ENCODE data around the gene CELA2A.

DNA sequence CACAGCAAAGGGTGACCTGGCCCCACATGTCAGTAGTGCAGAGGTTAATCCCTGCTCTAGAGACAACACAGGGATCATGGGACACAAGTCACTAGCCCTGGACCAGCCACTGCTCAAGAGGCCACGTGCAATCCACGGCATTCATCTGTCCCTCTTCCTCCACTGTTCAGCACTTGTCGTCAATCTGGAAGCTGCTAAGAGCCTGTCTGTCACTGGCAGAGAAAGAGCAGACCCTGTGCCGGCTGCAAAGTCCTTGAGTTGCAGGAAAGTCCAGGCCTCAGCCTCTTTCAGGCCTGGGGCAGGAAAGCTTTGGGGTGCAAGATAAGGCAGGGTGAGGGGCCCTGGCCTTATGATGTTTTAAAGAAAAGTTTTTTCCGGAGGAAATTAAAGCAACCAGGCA lies 36.1 kb downstream of the CELA2A start:
- TF ChIP-seq ZBTB1 (CRISPR knock-in tag; IDR thresholded peaks at IDR 0.05; ENCODE audit: borderline replicate concordance, low read depth) = no peak
- no peak for TF ChIP-seq JUND (IDR thresholded peaks at IDR 0.05; ENCODE audit: borderline replicate concordance, low read depth, low read length)
- no peak for TF ChIP-seq JUND (tag; IDR thresholded peaks at IDR 0.05; ENCODE audit: borderline replicate concordance, low read depth, low read length)
- no peak for TF ChIP-seq ZBTB34 (CRISPR knock-in tag; IDR thresholded peaks at IDR 0.05)

All from K562 (cell line).